ENCODE data around the gene NEK6.

GRCh38 chr9:124332361-124333202 is 74.8 kb downstream of the NEK6 start:
- TF ChIP-seq CTCF (IDR thresholded peaks at IDR 0.05): no peak
- no peak for TF ChIP-seq EP300 (IDR thresholded peaks at IDR 0.05)
- TF ChIP-seq POLR2A (IDR thresholded peaks at IDR 0.05; ENCODE audit: low read depth): no peak

All from esophagus muscularis mucosa (tissue), 4 donors.